Hepatocyte (in vitro differentiated cells): ENCODE measurements around the gene NUP214. TPM values are rescaled to one million over a fixed set of nuclear protein-coding genes. Genes with fewer than 3 reads are reported as not detected.
"Not testable (repeated sequence)": the region's sequence is repeated elsewhere in the genome, so short reads cannot be mapped to it uniquely, and the experiment has no call there.

ENCODE experiments used
- DNase-seq: peaks from one replicate; pipeline ENCODE4 v3.0.0-alpha.2; 2016; ENCODE audit warnings: low spot score
- H2AFZ ChIP-seq: fragments of 200-600 bp; sonication (generic); 2 replicates; pipeline ENCODE4 v1.6.0; 2016; ENCODE audit warnings: antibody characterized with exemption, mild to moderate bottlenecking
- H3K27ac ChIP-seq: fragments of 200-600 bp; sonication (generic); 2 replicates; pipeline ENCODE4 v1.5.1; 2016; ENCODE audit warnings: mild to moderate bottlenecking
- H3K27me3 ChIP-seq: fragments of 200-600 bp; sonication (generic); 2 replicates; pipeline ENCODE4 v1.6.1; 2016
- H3K36me3 ChIP-seq: fragments of 200-600 bp; sonication (generic); replicated peaks from 2 replicates; pipeline ENCODE4 v1.5.1; 2016; ENCODE audit warnings: low read depth; ENCODE audit not compliant: insufficient read depth
- H3K4me1 ChIP-seq: fragments of 200-600 bp; sonication (generic); 2 replicates; pipeline ENCODE4 v1.5.1; 2016; ENCODE audit warnings: mild to moderate bottlenecking, moderate library complexity; ENCODE audit not compliant: insufficient read depth
- H3K4me2 ChIP-seq: fragments of 200-600 bp; sonication (generic); 2 replicates; pipeline ENCODE4 v1.6.0; 2016
- H3K4me3 ChIP-seq: fragments of 200-600 bp; sonication (generic); 2 replicates; pipeline ENCODE4 v1.5.1; 2016; ENCODE audit warnings: mild to moderate bottlenecking
- H3K79me2 ChIP-seq: fragments of 200-600 bp; sonication (generic); 2 replicates; pipeline ENCODE4 v1.6.0; 2017; ENCODE audit warnings: mild to moderate bottlenecking
- H3K9me2 ChIP-seq: fragments of 200-600 bp; sonication (generic); replicated peaks from 2 replicates; pipeline ENCODE4 v1.6.0; 2017; ENCODE audit warnings: mild to moderate bottlenecking; ENCODE audit not compliant: insufficient read depth
- H3K9me3 ChIP-seq: fragments of 200-600 bp; sonication (generic); 2 replicates; pipeline ENCODE4 v1.5.1; 2016; ENCODE audit warnings: low read depth, mild to moderate bottlenecking
- H4K20me1 ChIP-seq: fragments of 200-600 bp; sonication (generic); 2 replicates; pipeline ENCODE4 v1.6.0; 2016; ENCODE audit warnings: mild to moderate bottlenecking; ENCODE audit not compliant: insufficient read depth, poor library complexity, severe bottlenecking
- CTCF ChIP-seq: fragments of 200-600 bp; sonication (generic); IDR thresholded peaks from 2 replicates; pipeline ENCODE4 v1.5.1; 2016; ENCODE audit warnings: antibody characterized with exemption, mild to moderate bottlenecking; ENCODE audit not compliant: poor library complexity
- EZH2 ChIP-seq: fragments of 200-600 bp; sonication (generic); IDR thresholded peaks from 2 replicates; pipeline ENCODE4 v1.6.1; 2016; ENCODE audit warnings: antibody characterized with exemption, mild to moderate bottlenecking, borderline replicate concordance
- EZH2phosphoT487 ChIP-seq: fragments of 200-600 bp; sonication (generic); IDR thresholded peaks from one replicate; pipeline ENCODE4 v1.6.1; 2018; ENCODE audit warnings: antibody characterized with exemption, mild to moderate bottlenecking, low read depth, moderate library complexity; ENCODE audit not compliant: unreplicated experiment, severe bottlenecking
- WGBS: methylation state at CpG from one replicate; pipeline ENCODE4 v1.1.6; 2016; ENCODE audit warnings: low lambda C conversion rate; ENCODE audit errors: missing lambda C conversion rate; 5-methylcytosine and 5-hydroxymethylcytosine counted together
- polyA plus RNA-seq: library from polyadenylated mRNA; unstranded; fragments of >200 nt; fragmentation: Nextera tagmentation; extraction: Ambion mirVana; gene quantifications from 2 replicates; pipeline ENCODE4 v1.2.1, GENCODE V29; 2016
- total RNA-seq: library from RNA; depleted of rRNA; stranded (reverse); fragments of >200 nt; gene quantifications from 2 replicates; pipeline ENCODE4 v1.2.3, GENCODE V29; 2014

NUP214 gene
- total and polyA plus RNA-seq, 2 experiments from 2014 or later = 13.7 to 18.1 TPM

GRCh38 chr9:131206495-131206894, 81.1 kb downstream of the NUP214 start:
- Histone ChIP-seq H3K4me2 (no peak overlapping the region), H2AFZ (no peak overlapping the region), H3K36me3 (no peaks in the 10 kb centered on the region), H3K27ac (no peak overlapping the region), H3K9me2 (no peaks in the 10 kb centered on the region), H3K27me3 (no peaks in the 10 kb centered on the region), H3K79me2 (no peaks in the 10 kb centered on the region), H3K9me3 (no peaks in the 10 kb centered on the region), H3K4me3 (no peak overlapping the region), H3K4me1 (no peaks in the 10 kb centered on the region), H4K20me1 (no peaks in the 10 kb centered on the region)
- TF ChIP-seq CTCF (no peak), EZH2 (no peak), EZH2phosphoT487 (no peak)
- WGBS = 97% methylated on average over 3 of the region's 3 CpGs
- no peak for DNase-seq

GRCh38 chr9:131211920-131212319, 86.5 kb downstream of the NUP214 start:
- not testable (repeated sequence) for H3K36me3 ChIP-seq, H2AFZ ChIP-seq, H3K27me3 ChIP-seq, H3K79me2 ChIP-seq, H3K9me2 ChIP-seq, H3K4me1 ChIP-seq, H4K20me1 ChIP-seq, H3K4me2 ChIP-seq, H3K27ac ChIP-seq, H3K9me3 ChIP-seq, DNase-seq, H3K4me3 ChIP-seq
- 93% methylated on average over 4 of the region's 4 CpGs for WGBS

- Histone ChIP-seq H3K36me3 (no peaks in the 10 kb centered on the region), H3K4me1 (no peaks in the 10 kb centered on the region)
Observed at GRCh38 chr9:131214286-131214856, 89.0 kb downstream of the NUP214 start.

GRCh38 chr9:131214876-131215275, 89.5 kb downstream of the NUP214 start:
- TF ChIP-seq CTCF = no peak
- WGBS = 97% methylated on average over 4 of the region's 4 CpGs
- H3K4me1 ChIP-seq = no peaks in the 10 kb centered on the region
- no peak overlapping the region for H3K4me3 ChIP-seq
- H3K79me2 ChIP-seq = no peaks in the 10 kb centered on the region
- no peak overlapping the region for H3K4me2 ChIP-seq
- DNase-seq = no peak
- no peaks in the 10 kb centered on the region for H3K27me3 ChIP-seq
- H3K9me3 ChIP-seq = no peaks in the 10 kb centered on the region
- H3K9me2 ChIP-seq = no peaks in the 10 kb centered on the region
- no peaks in the 10 kb centered on the region for H4K20me1 ChIP-seq
- H2AFZ ChIP-seq = no peak overlapping the region
- H3K27ac ChIP-seq = no peak overlapping the region
- H3K36me3 ChIP-seq = no peaks in the 10 kb centered on the region

More at GRCh38 chr9:131214286-131214856, 89.0 kb downstream of the NUP214 start:
- Histone ChIP-seq H3K9me3 (no peaks in the 10 kb centered on the region), H3K27me3 (no peaks in the 10 kb centered on the region), H3K4me3 (no peak overlapping the region), H3K27ac (no peak overlapping the region), H3K9me2 (no peaks in the 10 kb centered on the region), H3K4me2 (no peak overlapping the region), H2AFZ (no peak overlapping the region), H4K20me1 (no peaks in the 10 kb centered on the region), H3K79me2 (no peaks in the 10 kb centered on the region)
- no peak for TF ChIP-seq CTCF
- TF ChIP-seq EZH2 = no peak
- TF ChIP-seq EZH2phosphoT487 = no peak
- DNase-seq = no peak
- 89% methylated on average over 7 of the region's 7 CpGs for WGBS
